Measurements from ENCODE around the gene SERPINH1.

- TF ChIP-seq, protein P1, sequence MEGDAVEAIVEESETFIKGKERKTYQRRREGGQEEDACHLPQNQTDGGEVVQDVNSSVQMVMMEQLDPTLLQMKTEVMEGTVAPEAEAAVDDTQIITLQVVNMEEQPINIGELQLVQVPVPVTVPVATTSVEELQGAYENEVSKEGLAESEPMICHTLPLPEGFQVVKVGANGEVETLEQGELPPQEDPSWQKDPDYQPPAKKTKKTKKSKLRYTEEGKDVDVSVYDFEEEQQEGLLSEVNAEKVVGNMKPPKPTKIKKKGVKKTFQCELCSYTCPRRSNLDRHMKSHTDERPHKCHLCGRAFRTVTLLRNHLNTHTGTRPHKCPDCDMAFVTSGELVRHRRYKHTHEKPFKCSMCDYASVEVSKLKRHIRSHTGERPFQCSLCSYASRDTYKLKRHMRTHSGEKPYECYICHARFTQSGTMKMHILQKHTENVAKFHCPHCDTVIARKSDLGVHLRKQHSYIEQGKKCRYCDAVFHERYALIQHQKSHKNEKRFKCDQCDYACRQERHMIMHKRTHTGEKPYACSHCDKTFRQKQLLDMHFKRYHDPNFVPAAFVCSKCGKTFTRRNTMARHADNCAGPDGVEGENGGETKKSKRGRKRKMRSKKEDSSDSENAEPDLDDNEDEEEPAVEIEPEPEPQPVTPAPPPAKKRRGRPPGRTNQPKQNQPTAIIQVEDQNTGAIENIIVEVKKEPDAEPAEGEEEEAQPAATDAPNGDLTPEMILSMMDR (conservative IDR thresholded peaks at IDR 0.05; ENCODE audit: low read length) = no peak
- no peak for TF ChIP-seq EZH2phosphoT487 (IDR thresholded peaks at IDR 0.05; ENCODE audit: borderline replicate concordance)
Measured at GRCh38 chr11:75600356-75600755, 38.3 kb downstream of the SERPINH1 start.

Measured in Loucy (cell line).